HG02571 (cell line): ENCODE results near the gene TRAPPC3L.

ENCODE experiments used
- ATAC-seq: cut with Tn5 transposase; IDR thresholded peaks from one replicate; pipeline ENCODE4 v1.9.1; 2021; ENCODE audit warnings: mild to moderate bottlenecking, moderate library complexity; ENCODE audit not compliant: unreplicated experiment

TRAPPC3L gene

GRCh38 chr6:116545651-116546050, at the start of gene TRAPPC3L:
Gene TRAPPC3L (minus strand): TSS chr6:116545684. CDS start chr6:116545514, 170 bp downstream.
- ATAC-seq: no peak

- no peak for ATAC-seq
Measured at GRCh38 chr6:116595247-116595646, 49.8 kb upstream of the TRAPPC3L start.

DNA sequence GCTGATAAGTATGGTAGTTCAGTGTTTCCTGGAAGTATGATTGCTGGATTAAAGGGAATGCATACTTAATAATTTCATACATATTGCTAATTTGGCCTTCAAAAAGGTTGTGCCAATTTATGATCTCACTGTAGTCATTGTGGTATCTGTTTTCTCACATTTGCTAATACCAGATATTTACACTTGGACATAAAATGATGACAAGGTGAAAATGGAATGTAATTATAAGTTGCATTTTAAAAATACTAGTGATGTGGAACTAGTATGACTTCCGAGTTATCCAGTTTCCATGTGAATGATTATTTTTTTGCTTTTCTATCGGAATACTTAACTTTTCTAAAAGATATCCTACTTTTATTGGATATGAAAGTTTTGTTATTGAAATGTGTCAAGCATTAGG, 41.3 kb upstream of the TRAPPC3L start:
- ATAC-seq: no peak

- no peak for ATAC-seq
Measured at GRCh38 chr6:116586276-116586675, 40.8 kb upstream of the TRAPPC3L start.

DNA sequence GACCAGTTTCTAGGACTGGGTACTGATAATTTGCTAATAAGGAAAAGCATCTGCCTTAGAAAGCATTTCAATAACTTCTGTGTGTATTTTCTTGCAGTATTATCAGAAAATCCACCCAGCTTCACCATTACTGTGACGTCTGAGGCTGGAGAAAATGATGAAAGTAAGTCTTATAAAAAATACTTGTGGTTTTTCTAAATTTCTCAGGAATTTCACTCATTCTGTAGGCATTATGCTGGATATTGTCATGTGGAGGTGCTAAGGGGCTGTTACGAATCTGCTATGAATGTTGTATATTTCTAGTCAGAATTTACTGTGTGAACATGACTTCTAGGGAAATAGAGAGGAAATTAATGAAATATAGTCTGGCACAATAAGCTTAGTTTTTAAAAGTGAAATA, 34.7 kb upstream of the TRAPPC3L start:
- ATAC-seq: no peak

DNA sequence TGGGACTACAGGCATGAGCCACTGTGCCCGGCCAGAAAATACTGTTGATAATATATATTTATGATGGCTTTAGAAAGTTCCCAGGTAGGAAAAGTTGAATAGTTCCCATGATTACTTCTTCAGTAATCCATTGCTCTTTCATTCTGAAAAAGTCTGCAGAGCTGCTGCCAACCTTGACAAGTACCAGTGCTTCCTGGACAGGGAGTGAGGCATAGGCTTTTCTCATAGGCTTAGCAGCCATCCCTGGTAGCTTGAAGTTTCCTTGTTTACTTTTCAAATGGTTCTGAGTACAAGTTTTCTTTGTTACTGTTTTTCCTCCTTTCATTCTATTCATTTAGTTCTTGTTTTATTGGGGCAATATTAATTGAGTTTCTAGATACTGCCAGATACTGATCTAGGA, 33.7 kb upstream of the TRAPPC3L start:
- no peak for ATAC-seq

GRCh38 chr6:116578335-116578734, 32.9 kb upstream of the TRAPPC3L start:
- no peak for ATAC-seq

DNA sequence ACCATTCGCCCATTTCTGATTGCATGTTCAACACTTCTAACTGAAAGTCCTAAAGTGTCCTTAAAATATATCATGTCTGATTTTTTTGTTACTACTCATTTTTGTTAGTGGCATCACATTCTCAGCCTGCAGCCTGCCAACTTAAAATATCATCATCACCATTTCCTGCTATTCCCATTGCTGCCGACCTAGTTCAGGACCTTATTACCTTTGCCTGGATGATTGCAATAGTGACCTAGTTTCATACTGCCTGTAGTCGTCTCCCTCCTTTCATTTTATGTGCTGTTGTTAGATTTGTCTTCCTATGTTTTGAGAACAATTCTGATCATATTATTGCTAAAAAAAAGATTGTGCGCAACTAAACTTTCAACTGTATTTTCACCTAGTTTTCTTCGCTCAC, 32.0 kb upstream of the TRAPPC3L start:
- no peak for ATAC-seq

GRCh38 chr6:116575227-116575626, 29.7 kb upstream of the TRAPPC3L start:
- ATAC-seq: no peak

GRCh38 chr6:116572162-116572561, 26.7 kb upstream of the TRAPPC3L start:
- no peak for ATAC-seq

GRCh38 chr6:116571683-116572000, 26.2 kb upstream of the TRAPPC3L start:
- ATAC-seq: no peak

- ATAC-seq: peak; percentile 90
Measured at GRCh38 chr6:116570856-116571682, 25.6 kb upstream of the TRAPPC3L start, which contains the start of gene RWDD1. Gene RWDD1 (plus strand): TSS chr6:116571504. CDS start chr6:116571583, 79 bp downstream.

GRCh38 chr6:116568821-116569755, 23.6 kb upstream of the TRAPPC3L start:
- no peak for ATAC-seq

DNA sequence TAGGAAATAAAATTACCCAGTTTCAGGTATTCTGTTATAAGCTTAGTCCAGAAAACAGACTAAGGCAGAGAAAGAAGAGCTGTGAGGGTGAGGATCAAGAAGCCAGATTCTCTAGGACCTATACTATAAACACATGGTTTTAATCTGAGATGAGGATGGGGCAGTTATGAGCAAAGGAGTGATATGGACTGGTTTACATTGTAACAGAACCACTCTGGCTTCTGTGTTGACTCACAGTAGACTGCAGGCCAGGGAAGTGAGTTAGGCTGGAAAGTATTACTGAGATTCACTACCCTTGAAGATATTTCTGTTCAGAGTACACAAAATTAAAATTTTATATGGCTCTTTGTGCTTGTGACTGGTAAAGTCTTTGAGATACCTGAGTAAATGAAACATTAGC, 22.6 kb upstream of the TRAPPC3L start:
- no peak for ATAC-seq

GRCh38 chr6:116564921-116565872, 19.7 kb upstream of the TRAPPC3L start:
- no peak for ATAC-seq

DNA sequence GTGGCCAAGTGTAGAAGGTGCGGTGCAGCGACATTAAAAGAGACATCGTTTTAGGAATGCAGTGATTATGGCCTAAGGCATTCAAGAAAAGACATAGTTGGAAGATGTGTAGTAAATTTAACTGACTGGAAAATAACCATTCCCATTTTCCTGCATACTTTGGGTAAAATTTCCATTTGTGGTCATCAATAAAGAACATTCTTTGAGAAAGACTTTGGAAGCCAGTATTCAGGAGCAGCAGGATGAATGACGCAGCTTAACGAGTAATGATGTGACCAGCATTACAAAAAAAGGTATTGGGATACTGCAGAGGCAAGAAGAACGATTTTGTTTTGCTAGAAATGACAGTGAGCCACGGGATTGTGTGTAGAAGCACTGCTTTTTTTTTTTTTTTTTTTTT, 18.8 kb upstream of the TRAPPC3L start:
- ATAC-seq: no peak

DNA sequence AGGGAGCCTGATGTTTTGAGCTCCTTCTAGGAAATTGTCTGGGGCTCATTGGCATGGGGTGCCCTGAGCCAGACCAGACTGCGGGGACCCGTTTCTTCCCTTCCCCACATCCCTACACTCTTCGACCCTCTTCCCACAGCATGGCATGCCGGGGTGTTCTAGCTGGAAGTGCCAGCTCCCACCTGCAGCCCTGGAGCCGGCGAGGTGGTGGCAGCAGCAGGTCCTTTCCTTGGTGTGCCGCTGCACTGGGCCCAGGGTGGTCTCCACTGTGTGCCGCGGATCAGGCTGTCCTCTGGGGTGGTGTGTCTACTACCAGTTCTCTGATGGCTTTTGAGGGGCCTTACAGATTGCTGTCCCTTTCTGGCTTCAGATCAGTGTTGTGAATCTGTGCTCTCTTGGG, 18.3 kb upstream of the TRAPPC3L start:
- no peak for ATAC-seq

DNA sequence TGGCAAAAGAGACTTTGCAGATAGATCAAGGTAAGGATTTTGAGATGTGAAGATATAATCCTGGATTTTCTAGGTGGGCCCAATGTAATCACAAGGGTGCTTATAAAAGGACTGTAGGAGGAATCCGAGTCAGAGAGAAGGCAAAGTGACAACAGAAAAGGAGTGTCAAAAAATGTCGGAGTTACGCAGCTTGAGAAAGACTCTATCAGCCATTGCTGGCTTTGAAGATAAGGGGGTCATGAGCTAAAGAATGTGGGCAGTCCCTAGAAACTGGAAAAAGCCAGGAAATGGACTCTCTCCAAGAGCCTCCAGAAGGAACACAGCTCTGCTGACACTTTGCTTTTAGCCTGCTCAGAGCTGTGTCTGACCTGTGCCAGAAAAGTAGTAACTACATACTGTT, 17.1 kb upstream of the TRAPPC3L start:
- ATAC-seq: no peak

GRCh38 chr6:116562019-116562403, 16.5 kb upstream of the TRAPPC3L start:
- no peak for ATAC-seq

DNA sequence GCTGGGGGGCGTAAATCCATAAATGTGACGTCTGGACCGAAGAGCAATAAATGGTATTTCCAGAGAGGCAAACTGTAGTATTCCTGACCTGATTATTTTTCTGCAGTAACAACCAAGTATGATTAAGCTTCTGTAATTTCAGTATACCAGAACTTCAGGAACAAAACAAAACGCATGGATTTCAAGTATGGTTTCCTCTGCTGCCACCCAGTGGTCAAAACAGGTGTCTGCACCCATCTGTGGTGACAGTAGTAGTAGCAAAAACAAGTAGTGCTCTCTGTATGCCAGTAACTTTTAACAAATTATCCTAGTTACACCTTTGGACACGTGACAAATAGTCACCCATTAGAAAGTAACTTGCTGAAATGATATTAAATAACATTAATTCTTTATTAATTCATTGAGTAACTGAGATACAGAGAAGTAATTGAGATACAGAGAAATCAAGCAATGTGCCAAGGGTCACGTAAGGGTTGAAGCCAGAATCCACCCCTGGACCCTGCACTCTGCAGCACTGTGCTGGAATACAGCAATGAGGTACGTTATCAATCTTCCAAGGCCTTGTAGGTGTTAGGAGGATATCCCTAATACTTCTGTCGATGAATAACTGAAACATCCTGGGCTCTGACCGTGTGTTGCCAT, 16.0 kb upstream of the TRAPPC3L start:
- ATAC-seq: no peak
